ENCODE results near the gene PRKN. TPM values are rescaled to one million over a fixed set of nuclear protein-coding genes. Genes with fewer than 3 reads are reported as not detected.

Gene PRKN
- total and polyA plus RNA-seq, 2 experiments from 2014 or later, result 1.2 to 2.3 TPM

DNA sequence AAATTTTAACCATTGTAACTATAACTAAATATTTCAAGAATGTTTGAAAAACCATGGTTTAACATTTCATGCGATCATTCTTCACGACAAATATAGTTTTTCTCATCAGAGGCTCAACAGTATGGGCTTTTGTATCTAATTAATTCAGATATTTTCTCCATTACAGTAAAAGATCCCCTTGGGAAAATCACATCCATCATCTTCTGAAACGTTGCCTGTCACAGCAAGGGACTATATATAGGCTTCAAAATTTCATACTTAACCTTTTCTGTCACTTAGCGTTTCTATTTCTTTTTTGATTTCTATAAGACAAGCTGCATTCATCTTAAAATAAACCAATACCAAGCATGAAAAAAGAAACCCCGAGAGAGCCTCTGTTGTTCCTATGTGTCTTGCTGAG is 710.0 kb downstream of the PRKN start:
- Histone ChIP-seq H3K4me1 (ENCODE audit: insufficient read depth) (no peaks in the 10 kb centered on the region), H3K9ac (no peak overlapping the region), H3K9me2 (ENCODE audit: insufficient read depth) (no peaks in the 10 kb centered on the region), H3K4me2 (ENCODE audit: unreplicated experiment) (no peak overlapping the region), H2AFZ (no peak overlapping the region), H3K4me3 (no peak overlapping the region), H3K9me3 (ENCODE audit: low read depth) (no peaks in the 10 kb centered on the region), H3K79me2 (ENCODE audit: insufficient read depth) (no peaks in the 10 kb centered on the region), H3K27me3 (replicated peaks; ENCODE audit: insufficient read depth) (no peaks in the 10 kb centered on the region), H3K36me3 (ENCODE audit: low read depth) (no peaks in the 10 kb centered on the region), H3F3A (ENCODE audit: insufficient read depth) (no peaks in the 10 kb centered on the region), H3K27ac (no peak overlapping the region), H4K20me1 (ENCODE audit: insufficient read depth) (no peaks in the 10 kb centered on the region)
- TF ChIP-seq EZH2 (IDR thresholded peaks at IDR 0.05; ENCODE audit: insufficient read depth, poor library complexity, severe bottlenecking), result no peak
- TF ChIP-seq EZH2phosphoT487 (IDR thresholded peaks at IDR 0.05; ENCODE audit: insufficient read depth, low read depth), result no peak
- in situ Hi-C loops (cut with MboI), result no loop called here
- DNase-seq, result no peak
- WGBS, 2 experiments (ENCODE audit: low coverage in 1 of 2, low lambda C conversion rate in 2 of 2, missing lambda C conversion rate in 2 of 2), result 16 to 22% methylated on average over 5 of the region's 5 CpGs

DNA sequence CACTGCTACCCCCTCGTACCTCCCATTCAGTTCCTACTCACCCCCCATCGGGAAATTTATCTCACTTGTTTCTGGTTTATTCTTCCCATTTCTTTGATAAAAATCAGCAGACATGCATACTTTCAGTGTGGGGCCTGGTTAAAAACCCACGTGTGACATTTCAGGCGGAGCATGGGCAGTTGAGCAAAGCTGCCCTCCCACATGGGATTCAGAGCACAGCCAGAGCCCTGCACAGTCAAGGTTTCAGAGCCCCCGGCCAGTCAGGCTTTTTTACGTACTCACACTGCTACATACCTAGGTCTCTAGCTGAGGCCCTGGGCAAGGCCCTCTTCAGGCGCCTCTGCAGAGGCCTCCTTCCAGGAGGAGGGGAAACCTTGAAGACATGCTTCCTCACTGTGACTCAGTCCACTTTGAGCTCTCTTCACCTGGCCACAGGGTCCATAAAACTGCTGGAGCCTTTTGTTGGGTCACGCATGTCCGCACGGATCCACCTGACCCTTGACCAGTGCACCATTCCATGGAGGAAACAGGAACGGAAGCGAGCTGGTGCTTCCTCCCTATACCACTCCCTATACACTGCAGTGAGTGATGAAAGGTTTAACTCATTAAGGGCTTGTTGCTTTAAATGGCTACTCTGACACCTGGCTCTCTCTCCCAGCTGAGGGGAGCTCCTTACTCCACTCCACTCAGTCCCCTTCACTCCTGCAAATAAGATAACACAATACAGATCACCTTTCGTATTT is 713.3 kb downstream of the PRKN start:
- WGBS, 2 experiments (ENCODE audit: low coverage in 1 of 2, low lambda C conversion rate in 2 of 2, missing lambda C conversion rate in 2 of 2), result 63 to 67% methylated on average over 13 of the region's 13 CpGs
- H3K27me3 ChIP-seq (replicated peaks; ENCODE audit: insufficient read depth), result no peaks in the 10 kb centered on the region
- H3F3A ChIP-seq (ENCODE audit: insufficient read depth), result no peaks in the 10 kb centered on the region
- no peak overlapping the region for H2AFZ ChIP-seq
- no peaks in the 10 kb centered on the region for H3K9me3 ChIP-seq (ENCODE audit: low read depth)
- no peaks in the 10 kb centered on the region for H3K36me3 ChIP-seq (ENCODE audit: low read depth)
- no peaks in the 10 kb centered on the region for H3K79me2 ChIP-seq (ENCODE audit: insufficient read depth)
- no peak overlapping the region for H3K4me3 ChIP-seq
- TF ChIP-seq EZH2phosphoT487 (IDR thresholded peaks at IDR 0.05; ENCODE audit: insufficient read depth, low read depth) (no peak), EZH2 (IDR thresholded peaks at IDR 0.05; ENCODE audit: insufficient read depth, poor library complexity, severe bottlenecking) (no peak)
- DNase-seq, result no peak
- no peak overlapping the region for H3K4me2 ChIP-seq (ENCODE audit: unreplicated experiment)
- H3K9ac ChIP-seq, result no peak overlapping the region
- H3K4me1 ChIP-seq (ENCODE audit: insufficient read depth), result no peaks in the 10 kb centered on the region
- in situ Hi-C loops (cut with MboI), result no loop called here
- H3K27ac ChIP-seq, result no peak overlapping the region
- no peaks in the 10 kb centered on the region for H3K9me2 ChIP-seq (ENCODE audit: insufficient read depth)
- H4K20me1 ChIP-seq (ENCODE audit: insufficient read depth), result no peaks in the 10 kb centered on the region

DNA sequence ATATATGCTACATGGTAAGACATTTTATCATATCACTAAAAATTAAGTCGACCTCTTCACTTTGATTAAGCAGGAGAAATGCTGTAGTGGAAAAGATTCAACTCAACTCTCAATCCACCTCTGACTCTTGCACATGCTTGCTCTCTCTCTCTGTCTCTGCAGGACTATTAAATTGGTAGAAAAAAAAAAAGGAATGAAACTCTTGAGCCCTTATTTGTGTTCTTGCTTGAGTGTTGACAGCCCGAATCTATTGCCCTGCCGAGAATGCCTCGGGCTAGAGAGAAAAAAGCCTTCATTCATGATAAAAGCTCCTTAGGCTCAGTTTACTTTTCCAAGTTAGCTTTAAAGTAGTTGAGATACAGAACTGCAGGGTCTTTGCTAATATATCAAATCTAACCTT is 722.2 kb downstream of the PRKN start:
- no peak for DNase-seq
- H2AFZ ChIP-seq, result no peak overlapping the region
- TF ChIP-seq EZH2phosphoT487 (IDR thresholded peaks at IDR 0.05; ENCODE audit: insufficient read depth, low read depth) (no peak), EZH2 (IDR thresholded peaks at IDR 0.05; ENCODE audit: insufficient read depth, poor library complexity, severe bottlenecking) (no peak)
- H3F3A ChIP-seq (ENCODE audit: insufficient read depth), result no peaks in the 10 kb centered on the region
- H4K20me1 ChIP-seq (ENCODE audit: insufficient read depth), result no peaks in the 10 kb centered on the region
- H3K79me2 ChIP-seq (ENCODE audit: insufficient read depth), result no peaks in the 10 kb centered on the region
- H3K9ac ChIP-seq, result no peak overlapping the region
- H3K4me2 ChIP-seq (ENCODE audit: unreplicated experiment), result no peak overlapping the region
- no peaks in the 10 kb centered on the region for H3K9me2 ChIP-seq (ENCODE audit: insufficient read depth)
- H3K36me3 ChIP-seq (ENCODE audit: low read depth), result no peaks in the 10 kb centered on the region
- no peaks in the 10 kb centered on the region for H3K4me1 ChIP-seq (ENCODE audit: insufficient read depth)
- 44 to 48% methylated on average over 4 of the region's 4 CpGs for WGBS, 2 experiments (ENCODE audit: low coverage in 1 of 2, low lambda C conversion rate in 2 of 2, missing lambda C conversion rate in 2 of 2)
- no peaks in the 10 kb centered on the region for H3K9me3 ChIP-seq (ENCODE audit: low read depth)
- H3K27ac ChIP-seq, result no peak overlapping the region
- no peak overlapping the region for H3K4me3 ChIP-seq
- in situ Hi-C loops (cut with MboI), result no loop called here
- no peaks in the 10 kb centered on the region for H3K27me3 ChIP-seq (replicated peaks; ENCODE audit: insufficient read depth)

DNA sequence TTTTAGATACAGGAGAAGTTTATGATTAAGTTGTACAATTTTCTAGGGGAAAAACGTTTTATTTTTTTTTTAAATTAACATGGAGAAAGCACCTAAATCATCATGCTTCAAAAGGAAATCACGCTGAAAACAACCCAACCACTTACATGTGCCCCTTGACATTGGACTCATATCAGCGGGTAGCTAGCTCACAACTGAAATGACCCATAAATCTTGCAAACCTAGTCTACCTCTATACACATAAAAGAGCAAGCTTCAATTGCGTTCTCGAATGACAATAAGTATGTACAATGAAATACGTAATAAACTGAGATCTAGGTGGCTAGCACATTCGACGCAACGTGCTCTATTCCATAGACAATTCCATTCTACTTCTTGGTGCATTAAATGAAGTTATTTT is 730.8 kb downstream of the PRKN start:
- Histone ChIP-seq H3K4me1 (ENCODE audit: insufficient read depth) (no peaks in the 10 kb centered on the region), H3K79me2 (ENCODE audit: insufficient read depth) (no peaks in the 10 kb centered on the region)
- in situ Hi-C loops (cut with MboI), result no loop called here

More for the DNA sequence above, 730.8 kb downstream of the PRKN start:
- H3K27ac ChIP-seq, result no peak overlapping the region
- no peak overlapping the region for H3K4me3 ChIP-seq
- no peak for TF ChIP-seq EZH2 (IDR thresholded peaks at IDR 0.05; ENCODE audit: insufficient read depth, poor library complexity, severe bottlenecking)
- TF ChIP-seq EZH2phosphoT487 (IDR thresholded peaks at IDR 0.05; ENCODE audit: insufficient read depth, low read depth), result no peak
- no peak overlapping the region for H3K4me2 ChIP-seq (ENCODE audit: unreplicated experiment)
- H3K9me3 ChIP-seq (ENCODE audit: low read depth), result no peaks in the 10 kb centered on the region
- no peaks in the 10 kb centered on the region for H3F3A ChIP-seq (ENCODE audit: insufficient read depth)
- H3K9ac ChIP-seq, result no peak overlapping the region
- H3K9me2 ChIP-seq (ENCODE audit: insufficient read depth), result no peaks in the 10 kb centered on the region
- no peak overlapping the region for H2AFZ ChIP-seq
- no peaks in the 10 kb centered on the region for H3K27me3 ChIP-seq (replicated peaks; ENCODE audit: insufficient read depth)
- no peaks in the 10 kb centered on the region for H4K20me1 ChIP-seq (ENCODE audit: insufficient read depth)
- 54 to 55% methylated on average over 9 of the region's 9 CpGs for WGBS, 2 experiments (ENCODE audit: low coverage in 1 of 2, low lambda C conversion rate in 2 of 2, missing lambda C conversion rate in 2 of 2)
- H3K36me3 ChIP-seq (ENCODE audit: low read depth), result no peaks in the 10 kb centered on the region
- no peak for DNase-seq
